ENCODE results near the gene ALG14. TPM values are rescaled to one million over a fixed set of nuclear protein-coding genes. Genes with fewer than 3 reads are reported as not detected.

ALG14 gene
- total RNA-seq, 1 experiment from 2014 or later = 13.0 TPM

DNA sequence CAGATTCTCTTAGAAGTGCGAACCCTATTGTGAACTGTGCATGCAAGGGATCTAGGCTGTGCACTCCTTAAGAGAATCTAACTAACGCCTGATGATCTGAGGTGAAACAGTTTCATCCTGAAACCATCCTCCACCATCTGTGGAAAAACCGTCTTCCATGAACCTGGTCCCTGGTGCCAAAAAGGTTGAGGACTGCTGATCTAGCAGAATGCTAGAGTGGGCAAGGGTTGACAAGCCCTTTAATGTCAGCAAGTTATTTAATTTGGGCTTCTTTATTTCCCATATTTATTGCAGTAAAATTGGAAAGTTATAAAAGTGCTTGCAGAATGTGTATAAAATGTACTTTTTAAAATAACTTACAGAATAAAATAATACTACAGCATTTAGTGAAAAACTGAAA lies 26.4 kb downstream of the ALG14 start:
- H3K27me3 Mint-ChIP-seq (ENCODE audit: insufficient read depth, unreplicated experiment) = no peaks in the 10 kb centered on the region
- POLR2A ChIA-PET = no interaction called here
- no peaks in the 10 kb centered on the region for H3K4me1 Mint-ChIP-seq (ENCODE audit: insufficient read depth, unreplicated experiment)
- no peak for DNase-seq (ENCODE audit: unreplicated experiment)
- no peak overlapping the region for H3K27ac Mint-ChIP-seq (ENCODE audit: low read depth, unreplicated experiment)
- H3K36me3 Mint-ChIP-seq (ENCODE audit: insufficient read depth, unreplicated experiment) = no peaks in the 10 kb centered on the region
- no peak overlapping the region for H3K4me3 Mint-ChIP-seq (ENCODE audit: unreplicated experiment)
- no peak for TF ChIP-seq CTCF (IDR thresholded peaks at IDR 0.05; ENCODE audit: unreplicated experiment)
- no peaks in the 10 kb centered on the region for H3K9me3 Mint-ChIP-seq (ENCODE audit: unreplicated experiment)
- intact Hi-C loops (cut with micrococcal nuclease) = no loop called here
- no TSS peak for BruUV-seq (replicated peaks)
- CTCF ChIA-PET = interaction anchor here (1.0 kb wide), 1 partner anchor 213 kb away, joined by 4 read pairs; no protein-coding TSS in a partner anchor

DNA sequence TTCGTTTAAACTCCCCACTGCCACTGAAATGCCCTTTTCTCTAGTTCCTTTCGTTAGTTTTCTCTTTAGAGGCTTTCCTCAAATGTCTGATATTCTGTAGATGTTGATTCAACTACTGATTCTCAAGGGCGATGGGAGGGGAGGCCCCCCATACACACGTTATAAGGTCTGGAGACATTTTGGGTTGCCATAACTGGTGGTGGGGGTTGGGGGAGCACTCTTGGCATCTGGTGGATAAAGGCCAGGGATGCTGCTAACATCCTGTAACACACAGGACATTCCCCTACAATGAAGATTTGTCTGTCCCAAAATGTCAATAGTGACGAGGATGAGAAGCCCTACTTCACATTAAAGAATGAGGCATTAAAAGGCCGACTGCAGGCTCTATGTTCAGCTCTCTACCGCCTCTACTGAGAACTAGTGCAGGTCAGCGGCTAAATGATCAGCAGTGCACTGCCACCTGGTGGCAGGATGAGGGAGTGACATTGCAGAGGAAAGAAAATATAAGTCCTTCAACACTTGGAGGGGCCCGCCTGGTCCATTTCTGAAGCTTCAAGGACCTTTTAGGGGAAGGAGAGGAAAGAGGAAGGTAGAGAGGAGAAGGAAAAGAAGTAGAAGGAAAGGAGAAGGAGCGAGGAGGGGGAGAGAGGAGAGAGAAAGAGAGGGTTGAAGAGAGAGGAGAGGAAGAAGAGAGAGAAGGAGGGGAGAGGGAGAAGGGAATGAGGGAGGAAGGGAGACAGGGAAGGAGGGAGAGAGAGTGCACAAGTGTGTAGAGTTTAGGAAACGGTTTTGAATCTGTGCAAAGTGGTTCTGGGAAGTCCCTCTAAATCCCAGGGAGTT lies 29.4 kb downstream of the ALG14 start:
- H3K36me3 Mint-ChIP-seq (ENCODE audit: insufficient read depth, unreplicated experiment) = no peaks in the 10 kb centered on the region
- H3K4me3 Mint-ChIP-seq (ENCODE audit: unreplicated experiment) = no peak overlapping the region
- ChIA-PET POLR2A (interaction anchor here (0.6 to 2.8 kb wide), 3 partner anchors 182 to 209 kb away, joined by 3 to 23 read pairs (median 3); no protein-coding TSS in a partner anchor), CTCF (interaction anchor here (0.5 to 2.9 kb wide), 51 partner anchors 9 to 620 kb away, joined by 3 to 95 read pairs (median 4); partner anchors contain the start of gene RWDD3)
- H3K27ac Mint-ChIP-seq (ENCODE audit: low read depth, unreplicated experiment) = no peak overlapping the region
- intact Hi-C loops (cut with micrococcal nuclease) = loop anchor here (1.0 to 5.0 kb wide), 7 partner anchors 189 to 562 kb away; partner anchors contain the start of genes F3, RWDD3 and SLC44A3
- no peaks in the 10 kb centered on the region for H3K9me3 Mint-ChIP-seq (ENCODE audit: unreplicated experiment)
- H3K27me3 Mint-ChIP-seq (ENCODE audit: insufficient read depth, unreplicated experiment) = no peaks in the 10 kb centered on the region
- TF ChIP-seq CTCF (IDR thresholded peaks at IDR 0.05; ENCODE audit: unreplicated experiment) = peak; percentile 98
- peak; percentile 82 for DNase-seq (ENCODE audit: unreplicated experiment)
- BruUV-seq (replicated peaks) = no TSS peak
- H3K4me1 Mint-ChIP-seq (ENCODE audit: insufficient read depth, unreplicated experiment) = peaks cover 10% of the 10 kb centered on the region

DNA sequence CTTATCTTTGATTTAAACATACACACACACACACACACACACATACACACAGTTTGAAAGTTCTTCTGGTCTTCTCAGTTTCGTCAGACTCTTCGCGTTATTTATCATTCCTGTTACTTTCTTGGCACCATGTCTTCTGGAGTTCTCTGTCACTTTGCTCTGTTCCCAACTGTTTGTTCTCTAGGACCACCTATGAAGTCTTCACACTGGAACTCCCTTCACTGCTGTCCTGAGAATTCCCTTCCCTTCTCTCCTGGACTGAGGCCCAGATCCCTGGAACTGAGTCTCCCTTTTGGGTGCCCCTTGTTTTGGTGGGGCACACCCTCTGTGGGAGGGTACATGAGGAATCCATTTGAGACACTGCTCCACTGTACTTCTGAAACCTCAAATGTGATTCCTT lies 30.5 kb downstream of the ALG14 start:
- no TSS peak for BruUV-seq (replicated peaks)
- Mint-ChIP-seq H3K36me3 (ENCODE audit: insufficient read depth, unreplicated experiment) (no peaks in the 10 kb centered on the region), H3K27ac (ENCODE audit: low read depth, unreplicated experiment) (no peak overlapping the region), H3K4me3 (ENCODE audit: unreplicated experiment) (no peak overlapping the region), H3K27me3 (ENCODE audit: insufficient read depth, unreplicated experiment) (no peaks in the 10 kb centered on the region), H3K9me3 (ENCODE audit: unreplicated experiment) (no peaks in the 10 kb centered on the region), H3K4me1 (ENCODE audit: insufficient read depth, unreplicated experiment) (peaks cover 10% of the 10 kb centered on the region)
- intact Hi-C loops (cut with micrococcal nuclease) = loop anchor here (5.0 kb wide), 2 partner anchors 235 to 500 kb away; partner anchors contain the start of gene F3
- DNase-seq (ENCODE audit: unreplicated experiment) = no peak
- POLR2A ChIA-PET = interaction anchor here (0.6 to 3.0 kb wide), 4 partner anchors 166 to 191 kb away, joined by 3 to 58 read pairs (median 12); partner anchors contain the start of gene RWDD3
- TF ChIP-seq CTCF (IDR thresholded peaks at IDR 0.05; ENCODE audit: unreplicated experiment) = no peak
- CTCF ChIA-PET = interaction anchor here (0.6 to 5.3 kb wide), 32 partner anchors 8 to 554 kb away, joined by 3 to 192 read pairs (median 4); partner anchors contain the start of gene RWDD3
